ENCODE results near the gene CECR2. TPM values are rescaled to one million over a fixed set of nuclear protein-coding genes. Genes with fewer than 3 reads are reported as not detected.

Gene CECR2
- total and polyA plus RNA-seq, 4 donors = 1.1 to 14.5 (median 7.7) TPM

DNA sequence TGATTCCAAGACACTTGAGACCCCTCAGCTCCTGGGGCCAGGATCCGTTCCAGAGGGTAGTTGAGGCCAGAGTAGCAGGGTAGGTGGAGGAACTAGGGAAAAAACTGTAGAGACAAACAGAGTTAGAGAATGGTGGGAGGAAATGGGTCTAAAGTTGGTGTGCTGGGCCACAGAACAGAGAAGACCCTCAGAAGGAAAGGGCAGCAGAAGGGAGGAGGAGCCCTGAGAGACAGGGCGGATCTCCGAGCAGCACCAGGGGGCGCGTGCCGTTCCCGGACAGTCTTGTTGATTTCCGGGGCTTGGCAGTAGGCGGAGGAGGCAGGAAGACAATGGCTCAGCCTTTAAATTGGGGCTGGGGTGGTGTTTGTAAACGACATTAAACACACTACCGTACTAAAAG is 2.4 kb upstream of the CECR2 start:
- no peaks in the 10 kb centered on the region for H3K36me3 ChIP-seq (ENCODE audit: control insufficient read depth in 4 of 4, insufficient read depth in 4 of 4, low read length in 4 of 4)
- no peak overlapping the region for H3K27ac ChIP-seq (ENCODE audit: low read depth in 1 of 2, low read length in 1 of 2)
- H3K27me3 ChIP-seq (ENCODE audit: control insufficient read depth in 3 of 3, insufficient read depth in 3 of 3, low read length in 2 of 3) = no peaks in the 10 kb centered on the region
- DNase-seq = peak; percentile 80 to 85 (median 81)
- 12 to 24% methylated on average over 11 of the region's 11 CpGs for WGBS, 2 donors
- H3K4me1 ChIP-seq (ENCODE audit: control insufficient read depth in 5 of 5, insufficient read depth in 5 of 5, low read length in 5 of 5) = peaks cover 0 to 29% (median 8%) of the 10 kb centered on the region in 5 donors
- TF ChIP-seq, protein P1, sequence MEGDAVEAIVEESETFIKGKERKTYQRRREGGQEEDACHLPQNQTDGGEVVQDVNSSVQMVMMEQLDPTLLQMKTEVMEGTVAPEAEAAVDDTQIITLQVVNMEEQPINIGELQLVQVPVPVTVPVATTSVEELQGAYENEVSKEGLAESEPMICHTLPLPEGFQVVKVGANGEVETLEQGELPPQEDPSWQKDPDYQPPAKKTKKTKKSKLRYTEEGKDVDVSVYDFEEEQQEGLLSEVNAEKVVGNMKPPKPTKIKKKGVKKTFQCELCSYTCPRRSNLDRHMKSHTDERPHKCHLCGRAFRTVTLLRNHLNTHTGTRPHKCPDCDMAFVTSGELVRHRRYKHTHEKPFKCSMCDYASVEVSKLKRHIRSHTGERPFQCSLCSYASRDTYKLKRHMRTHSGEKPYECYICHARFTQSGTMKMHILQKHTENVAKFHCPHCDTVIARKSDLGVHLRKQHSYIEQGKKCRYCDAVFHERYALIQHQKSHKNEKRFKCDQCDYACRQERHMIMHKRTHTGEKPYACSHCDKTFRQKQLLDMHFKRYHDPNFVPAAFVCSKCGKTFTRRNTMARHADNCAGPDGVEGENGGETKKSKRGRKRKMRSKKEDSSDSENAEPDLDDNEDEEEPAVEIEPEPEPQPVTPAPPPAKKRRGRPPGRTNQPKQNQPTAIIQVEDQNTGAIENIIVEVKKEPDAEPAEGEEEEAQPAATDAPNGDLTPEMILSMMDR (IDR thresholded peaks at IDR 0.05; ENCODE audit: control extremely low read depth, extremely low read depth) = no peak
- peak overlapping the region in 1 of 2 donors; percentile 83 for H3K9ac ChIP-seq (ENCODE audit: insufficient read depth in 1 of 2, low read length in 2 of 2)
- no peak for ATAC-seq (ENCODE audit: insufficient read depth, low FRiP score)
- no peak overlapping the region for H3K4me3 ChIP-seq
- no peaks in the 10 kb centered on the region for H3K9me3 ChIP-seq (ENCODE audit: control insufficient read depth in 4 of 4, insufficient read depth in 3 of 4, low read length in 3 of 4)

DNA sequence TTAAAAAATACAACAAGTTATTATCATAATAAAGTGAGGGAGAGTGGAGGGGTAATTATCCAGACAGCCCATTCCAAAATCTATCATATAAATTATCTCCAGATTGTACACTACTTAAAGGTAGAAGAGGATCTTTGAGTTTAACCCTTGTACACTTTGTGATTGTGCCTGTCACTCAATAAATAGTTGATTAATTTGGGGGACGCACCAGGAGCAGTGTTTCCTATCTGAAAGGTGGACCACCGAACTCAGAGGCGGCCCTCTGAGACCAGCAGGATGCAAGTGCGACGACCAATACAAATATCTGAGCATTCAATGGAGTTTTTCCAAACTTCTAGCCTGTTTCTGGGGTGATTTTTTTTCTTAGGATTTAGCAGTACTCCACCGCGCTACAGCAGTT is 1.1 kb upstream of the CECR2 start:
- Histone ChIP-seq H3K27ac (ENCODE audit: low read depth in 1 of 2, low read length in 1 of 2) (peak overlapping the region; percentile 73 to 84), H3K36me3 (ENCODE audit: control insufficient read depth in 4 of 4, insufficient read depth in 4 of 4, low read length in 4 of 4) (no peaks in the 10 kb centered on the region), H3K4me3 (peak overlapping the region; percentile 4), H3K4me1 (ENCODE audit: control insufficient read depth in 5 of 5, insufficient read depth in 5 of 5, low read length in 5 of 5) (peaks cover 0 to 29% (median 8%) of the 10 kb centered on the region in 5 donors), H3K9ac (ENCODE audit: insufficient read depth in 1 of 2, low read length in 2 of 2) (peak overlapping the region in 1 of 2 donors; percentile 61), H3K9me3 (ENCODE audit: control insufficient read depth in 4 of 4, insufficient read depth in 3 of 4, low read length in 3 of 4) (no peaks in the 10 kb centered on the region), H3K27me3 (ENCODE audit: control insufficient read depth in 3 of 3, insufficient read depth in 3 of 3, low read length in 2 of 3) (no peaks in the 10 kb centered on the region)
- DNase-seq (no peak), ATAC-seq (ENCODE audit: insufficient read depth, low FRiP score) (no peak)
- 7 to 12% methylated on average over 7 of the region's 7 CpGs for WGBS, 2 donors
- TF ChIP-seq, protein P1 (IDR thresholded peaks at IDR 0.05; ENCODE audit: control extremely low read depth, extremely low read depth) = no peak

DNA sequence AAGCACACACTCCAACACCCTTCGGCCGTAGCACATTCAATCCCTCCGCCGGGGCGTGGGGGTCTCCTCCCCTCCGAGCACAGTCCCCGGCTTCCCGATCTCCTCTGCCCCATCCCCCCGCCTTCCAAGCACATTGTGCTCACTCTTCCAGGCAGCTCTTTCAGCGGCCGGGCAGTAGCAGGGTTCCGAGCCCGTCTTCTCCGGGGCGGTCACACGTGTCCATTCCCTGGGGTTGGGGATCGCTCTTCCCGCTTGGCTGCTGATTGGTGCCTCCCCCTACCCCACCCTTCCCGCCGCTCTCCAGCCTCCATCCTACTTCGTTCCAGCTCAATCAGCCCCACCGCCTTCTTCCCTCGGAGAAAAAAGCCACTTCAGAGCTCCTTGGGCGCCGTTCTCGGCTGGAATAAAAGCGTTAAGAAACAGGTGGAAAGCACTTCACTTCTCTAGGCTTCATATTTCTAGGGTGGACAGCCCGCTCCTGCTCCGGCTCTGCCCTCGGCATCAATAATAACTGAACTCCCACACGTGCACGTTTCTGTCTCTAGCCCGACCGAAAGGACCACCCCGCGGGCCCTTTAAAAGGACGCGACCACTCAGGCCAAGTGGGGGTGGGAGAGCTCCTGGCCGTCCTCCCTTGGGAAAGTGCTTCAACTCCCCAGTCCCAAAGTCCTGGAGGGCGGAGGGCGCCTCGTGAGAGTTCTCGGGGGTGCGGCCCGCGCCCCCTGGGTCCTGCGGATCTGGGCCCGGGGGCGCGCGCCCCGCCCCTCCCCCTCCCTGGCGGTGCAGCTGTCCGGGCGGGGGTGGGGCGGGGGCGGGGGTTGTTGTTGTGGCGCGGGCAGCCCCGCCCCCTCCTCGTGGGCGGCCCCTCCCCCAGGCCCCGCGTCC is 464 bp upstream of the CECR2 start:
- DNase-seq (peak; percentile 89 to 92 (median 90)), ATAC-seq (ENCODE audit: insufficient read depth, low FRiP score) (peak; percentile 56)
- 1 to 2% methylated on average over 55 to 64 of the region's 64 CpGs for WGBS, 2 donors
- H3K27ac ChIP-seq (ENCODE audit: low read depth in 1 of 2, low read length in 1 of 2) = peak overlapping the region; percentile 73 to 84
- no peaks in the 10 kb centered on the region for H3K27me3 ChIP-seq (ENCODE audit: control insufficient read depth in 3 of 3, insufficient read depth in 3 of 3, low read length in 2 of 3)
- no peaks in the 10 kb centered on the region for H3K9me3 ChIP-seq (ENCODE audit: control insufficient read depth in 4 of 4, insufficient read depth in 3 of 4, low read length in 3 of 4)
- H3K36me3 ChIP-seq (ENCODE audit: control insufficient read depth in 4 of 4, insufficient read depth in 4 of 4, low read length in 4 of 4) = no peaks in the 10 kb centered on the region
- H3K4me1 ChIP-seq (ENCODE audit: control insufficient read depth in 5 of 5, insufficient read depth in 5 of 5, low read length in 5 of 5) = peaks cover 0 to 29% (median 8%) of the 10 kb centered on the region in 5 donors
- H3K4me3 ChIP-seq = peak overlapping the region; percentile 4
- peak overlapping the region in 1 of 2 donors; percentile 61 for H3K9ac ChIP-seq (ENCODE audit: insufficient read depth in 1 of 2, low read length in 2 of 2)
- TF ChIP-seq, protein P1 (IDR thresholded peaks at IDR 0.05; ENCODE audit: control extremely low read depth, extremely low read depth) = no peak
